C4-2B (cell line): ENCODE data around the gene SMIM11.

Experiments used
- H3K27ac ChIP-seq: fragments of 450-650 bp; 2 replicates; pipeline ENCODE4 v1.5.1; 2017
- ZFX ChIP-seq: fragments of 450-650 bp; IDR thresholded peaks from 2 replicates; pipeline ENCODE4 v1.6.1; 2017
- TF ChIP-seq, protein P1 (sequence below): fragments of 450-650 bp; conservative IDR thresholded peaks from 2 replicates; pipeline ENCODE4 v1.5.1; 2017; ENCODE audit warnings: mild to moderate bottlenecking

The SMIM11 gene

GRCh38 chr21:34357889-34358288 lies 17.4 kb upstream of the SMIM11 start:
- no peak for TF ChIP-seq ZFX
- H3K27ac ChIP-seq, result no peak overlapping the region

DNA sequence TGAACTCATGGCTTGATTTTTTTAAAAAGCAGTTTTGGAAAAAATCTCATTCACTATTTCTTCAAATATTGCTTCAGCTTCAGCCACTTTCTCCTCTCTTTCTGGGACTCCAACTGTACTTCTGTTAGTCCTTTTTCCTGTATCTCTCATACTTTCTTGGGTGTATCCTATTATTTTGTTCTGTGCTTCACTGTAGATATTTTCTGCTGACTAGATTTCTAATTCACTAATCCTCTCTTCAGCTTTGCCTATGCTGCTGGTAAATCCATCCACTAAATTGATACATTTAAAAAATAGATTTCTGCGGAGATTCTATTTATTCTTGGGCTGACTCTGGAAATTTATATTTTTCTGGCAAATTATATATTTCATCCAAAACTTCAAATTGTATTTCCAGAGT lies 16.4 kb upstream of the SMIM11 start:
- H3K27ac ChIP-seq, result no peak overlapping the region
- TF ChIP-seq, protein P1, sequence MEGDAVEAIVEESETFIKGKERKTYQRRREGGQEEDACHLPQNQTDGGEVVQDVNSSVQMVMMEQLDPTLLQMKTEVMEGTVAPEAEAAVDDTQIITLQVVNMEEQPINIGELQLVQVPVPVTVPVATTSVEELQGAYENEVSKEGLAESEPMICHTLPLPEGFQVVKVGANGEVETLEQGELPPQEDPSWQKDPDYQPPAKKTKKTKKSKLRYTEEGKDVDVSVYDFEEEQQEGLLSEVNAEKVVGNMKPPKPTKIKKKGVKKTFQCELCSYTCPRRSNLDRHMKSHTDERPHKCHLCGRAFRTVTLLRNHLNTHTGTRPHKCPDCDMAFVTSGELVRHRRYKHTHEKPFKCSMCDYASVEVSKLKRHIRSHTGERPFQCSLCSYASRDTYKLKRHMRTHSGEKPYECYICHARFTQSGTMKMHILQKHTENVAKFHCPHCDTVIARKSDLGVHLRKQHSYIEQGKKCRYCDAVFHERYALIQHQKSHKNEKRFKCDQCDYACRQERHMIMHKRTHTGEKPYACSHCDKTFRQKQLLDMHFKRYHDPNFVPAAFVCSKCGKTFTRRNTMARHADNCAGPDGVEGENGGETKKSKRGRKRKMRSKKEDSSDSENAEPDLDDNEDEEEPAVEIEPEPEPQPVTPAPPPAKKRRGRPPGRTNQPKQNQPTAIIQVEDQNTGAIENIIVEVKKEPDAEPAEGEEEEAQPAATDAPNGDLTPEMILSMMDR, result no peak
- no peak for TF ChIP-seq ZFX

DNA sequence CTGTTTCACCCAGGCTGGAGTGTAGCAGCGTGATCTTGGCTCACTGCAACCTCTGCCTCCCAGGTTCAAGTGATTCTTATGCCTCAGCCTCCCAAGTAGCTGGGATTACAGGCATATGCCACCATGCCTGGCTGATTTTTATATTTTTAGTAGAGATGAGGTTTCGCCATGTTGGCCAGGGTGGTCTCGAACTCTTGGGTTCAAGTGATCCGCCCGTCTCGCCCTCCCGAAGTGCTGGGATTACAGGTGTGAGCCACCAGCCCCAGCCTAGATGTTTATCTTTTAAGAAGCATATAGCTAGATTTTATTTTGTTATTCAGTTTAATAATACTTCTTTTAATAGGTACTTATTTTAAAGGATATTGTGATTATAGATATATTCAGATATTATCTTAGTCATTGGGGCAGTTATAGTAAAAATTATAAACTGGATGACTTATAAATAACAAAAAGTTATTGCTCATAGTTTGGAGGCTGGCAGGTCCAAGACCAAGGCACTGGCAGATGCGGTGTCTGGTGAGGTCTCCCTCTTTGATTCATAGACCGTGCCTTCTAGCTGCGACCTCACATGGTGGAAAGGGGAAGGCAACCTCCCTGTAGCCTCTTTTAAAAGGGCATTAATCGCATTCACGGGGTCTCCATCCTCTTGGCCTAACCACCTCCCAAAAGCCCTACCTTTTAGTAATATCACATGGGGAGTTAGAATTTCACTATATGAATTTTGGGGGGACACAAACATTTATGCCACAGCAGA lies 14.6 kb upstream of the SMIM11 start:
- no peak for TF ChIP-seq ZFX
- TF ChIP-seq, protein P1, result no peak

DNA sequence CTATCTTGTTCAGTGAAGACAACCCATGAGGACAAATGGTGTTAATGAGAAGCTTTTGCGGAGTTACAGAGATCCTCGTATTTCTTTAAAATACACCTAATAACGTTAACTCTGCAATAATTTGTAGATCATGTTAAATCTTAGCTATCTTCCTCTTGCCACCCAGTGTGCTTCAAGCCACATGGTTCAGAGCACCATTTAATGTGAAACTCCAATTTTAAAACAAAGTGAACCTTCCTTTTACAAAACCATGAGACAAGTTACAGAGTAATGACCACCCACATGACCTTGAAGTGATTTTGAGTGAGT lies 13.2 kb upstream of the SMIM11 start:
- H3K27ac ChIP-seq, result no peak overlapping the region
- TF ChIP-seq, protein P1, result peak; percentile 69
- no peak for TF ChIP-seq ZFX

More for the DNA sequence above, 14.6 kb upstream of the SMIM11 start:
- no peak overlapping the region for H3K27ac ChIP-seq

- TF ChIP-seq ZFX, result no peak
- TF ChIP-seq, protein P1, result no peak
- no peak overlapping the region for H3K27ac ChIP-seq
Observed at GRCh38 chr21:34362670-34363069, 12.6 kb upstream of the SMIM11 start.

DNA sequence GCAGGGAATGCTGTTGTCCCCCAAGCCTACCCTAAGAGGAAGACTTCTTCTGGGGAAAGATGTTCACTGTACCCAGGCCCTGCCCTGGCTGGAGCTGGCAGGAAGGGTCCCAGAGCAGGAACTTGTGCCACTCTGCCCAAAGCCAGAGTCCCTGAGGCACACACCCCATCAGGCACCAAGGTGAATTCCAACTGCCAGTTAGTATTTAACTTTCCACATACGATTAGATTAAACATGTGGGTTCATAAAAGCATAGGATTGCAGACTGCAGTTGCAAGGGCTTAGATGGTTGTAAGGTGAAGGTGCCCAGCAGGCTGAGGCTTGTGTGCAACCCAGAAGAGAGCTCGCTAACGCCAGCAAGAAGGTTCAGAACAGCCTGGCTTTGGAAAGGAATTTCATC lies 11.6 kb upstream of the SMIM11 start, which contains the start of gene KCNE2:
TSS of gene KCNE2 (plus strand) at position 274 of the 400 bp plus-strand sequence. CDS start 6,473 bp downstream, outside the sequence.
- TF ChIP-seq, protein P1, result no peak
- TF ChIP-seq ZFX, result no peak
- H3K27ac ChIP-seq, result no peak within 1 kb of the TSS

DNA sequence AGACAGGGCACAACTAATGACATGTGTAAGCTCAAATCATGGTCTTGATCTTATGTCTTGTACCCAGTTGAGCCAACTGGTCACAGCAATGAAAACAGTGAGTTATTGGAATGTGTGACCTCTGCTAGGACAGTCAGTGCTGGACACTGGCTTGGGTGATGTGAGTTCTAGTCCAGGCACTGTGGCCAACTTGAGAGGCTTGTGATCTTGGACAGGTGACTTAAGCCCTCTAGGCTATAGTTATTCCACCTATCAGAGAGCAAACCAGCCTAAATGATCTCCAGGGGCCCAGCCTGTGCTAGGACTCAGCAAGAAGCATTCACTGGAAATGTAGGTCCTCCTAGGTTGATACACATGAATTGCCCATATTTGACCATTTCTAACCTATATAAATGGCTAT lies 10.4 kb upstream of the SMIM11 start:
- no peak for TF ChIP-seq ZFX
- TF ChIP-seq, protein P1, result no peak
- no peak overlapping the region for H3K27ac ChIP-seq

GRCh38 chr21:34365809-34366208 lies 9.5 kb upstream of the SMIM11 start:
- H3K27ac ChIP-seq, result no peak overlapping the region
- TF ChIP-seq ZFX, result no peak
- TF ChIP-seq, protein P1, result no peak
